ENCODE results near the gene GNAL.
"Not testable (repeated sequence)": the region's sequence is repeated elsewhere in the genome, so short reads cannot be mapped to it uniquely, and the experiment has no call there.

Gene GNAL

DNA sequence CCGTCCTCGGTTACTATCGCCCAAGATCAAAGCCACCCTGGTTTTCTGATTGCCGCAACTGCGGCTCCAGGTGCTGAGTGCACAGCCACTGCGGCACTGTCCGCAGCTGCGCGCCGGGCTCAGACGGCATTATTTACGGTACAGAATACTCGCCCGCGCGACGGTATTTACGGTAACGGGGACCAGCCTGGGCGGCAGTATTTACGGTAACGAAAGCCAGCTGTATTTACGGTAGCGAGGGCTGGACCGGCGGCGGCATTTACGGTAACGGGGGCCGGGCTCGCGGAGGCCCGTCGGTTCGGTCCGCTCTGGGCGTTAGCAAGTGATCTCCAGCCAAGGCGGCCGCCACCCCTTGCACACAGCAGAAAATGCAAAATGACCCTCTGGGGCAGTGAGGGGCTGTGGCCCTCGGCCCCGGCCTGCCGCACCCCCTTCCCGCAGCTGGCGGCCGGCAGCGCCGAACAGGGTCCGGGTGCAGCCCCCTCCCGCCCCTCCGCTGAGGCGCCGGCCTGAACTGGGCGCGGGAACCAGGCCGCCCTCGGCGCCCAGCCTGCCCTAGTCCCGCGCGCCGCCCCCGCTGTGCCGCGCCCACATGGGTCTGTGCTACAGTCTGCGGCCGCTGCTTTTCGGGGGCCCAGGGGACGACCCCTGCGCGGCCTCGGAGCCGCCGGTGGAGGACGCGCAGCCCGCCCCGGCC, at the start of gene GNAL:
Gene GNAL, plus strand, starts transcription at position 293 of the 697 bp plus-strand sequence. Its CDS starts 300 bp downstream, at position 593.
- in situ Hi-C loops (cut with MboI; ENCODE audit: low sequenced_read_pairs): no loop called here

DNA sequence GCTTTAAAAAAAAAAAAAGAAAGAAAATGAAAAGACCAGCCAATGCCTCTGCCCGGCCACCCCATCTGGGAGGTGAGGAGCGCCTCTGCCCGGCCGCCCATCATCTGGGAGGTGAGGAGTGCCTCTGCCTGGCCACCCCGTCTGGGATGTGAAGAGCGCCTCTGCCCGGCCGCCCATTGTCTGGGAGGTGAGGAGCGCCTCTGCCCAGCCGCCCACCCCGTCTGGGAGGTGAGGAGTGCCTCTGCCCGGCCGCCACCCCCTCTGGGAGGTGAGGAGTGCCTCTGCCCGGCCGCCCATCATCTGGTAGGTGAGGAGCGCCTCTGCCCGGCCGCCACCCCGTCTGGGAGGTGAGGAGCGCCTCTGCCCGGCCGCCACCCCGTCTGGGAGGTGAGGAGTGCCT, 41.8 kb upstream of the GNAL start:
- in situ Hi-C loops (cut with MboI; ENCODE audit: low sequenced_read_pairs): not testable (repeated sequence)

DNA sequence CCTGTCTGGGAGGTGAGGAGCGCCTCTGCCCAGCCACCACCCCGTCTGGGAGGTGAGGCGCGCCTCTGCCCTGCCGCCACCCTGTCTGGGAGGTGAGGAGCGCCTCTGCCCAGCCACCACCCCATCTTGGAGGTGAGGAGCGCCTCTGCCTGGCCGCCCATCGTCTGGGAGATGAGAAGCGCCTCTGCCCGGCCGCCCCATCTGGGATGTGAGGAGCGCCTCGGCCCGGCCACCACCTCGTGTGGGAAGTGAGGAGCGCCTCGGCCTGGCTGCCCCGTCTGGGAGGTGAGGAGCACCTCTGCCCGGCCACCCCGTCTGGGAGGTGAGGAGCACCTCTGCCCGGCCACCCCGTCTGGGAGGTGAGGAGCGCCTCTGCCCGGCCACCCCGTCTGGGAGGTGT, 41.3 kb upstream of the GNAL start:
- in situ Hi-C loops (cut with MboI; ENCODE audit: low sequenced_read_pairs): not testable (repeated sequence)

DNA sequence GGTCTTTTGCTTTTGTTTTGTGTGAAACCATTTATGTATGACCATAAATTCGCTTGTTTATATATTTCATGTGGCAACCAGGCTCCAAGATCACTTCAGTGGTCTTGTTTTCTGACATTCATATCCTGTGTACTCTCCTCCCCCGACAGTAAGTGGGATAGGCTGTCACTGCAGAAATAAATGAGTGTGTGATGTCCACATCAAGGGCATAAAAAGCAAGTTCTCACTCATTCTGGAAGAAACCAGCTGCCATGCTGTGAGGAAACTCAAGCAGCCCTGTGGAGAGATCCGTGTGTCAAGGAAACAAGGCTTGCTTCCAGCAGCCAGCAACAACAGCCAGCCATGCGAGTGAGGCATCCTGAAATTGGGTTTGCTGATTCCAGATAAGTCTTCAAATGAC, 39.2 kb upstream of the GNAL start:
- in situ Hi-C loops (cut with MboI; ENCODE audit: low sequenced_read_pairs): no loop called here

DNA sequence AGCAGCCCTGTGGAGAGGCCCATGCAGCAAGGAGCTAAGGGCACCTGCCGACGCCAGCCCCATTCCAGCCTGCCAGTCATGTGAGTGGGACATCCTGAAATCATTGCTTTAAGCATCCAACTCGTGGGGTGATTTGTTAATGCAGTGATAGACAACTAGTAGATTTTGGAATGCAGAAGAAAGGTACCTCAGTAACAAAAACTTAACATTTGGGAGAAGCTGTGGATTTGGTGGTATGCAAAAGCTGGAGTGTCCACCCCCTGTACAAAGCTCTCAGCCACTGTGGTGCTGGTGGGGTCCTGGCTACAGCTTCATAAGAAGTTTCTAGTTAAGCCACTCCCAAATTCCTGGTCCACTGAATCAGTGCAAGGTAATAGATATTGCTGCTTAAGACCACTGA, 37.2 kb upstream of the GNAL start:
- in situ Hi-C loops (cut with MboI; ENCODE audit: low sequenced_read_pairs): no loop called here

DNA sequence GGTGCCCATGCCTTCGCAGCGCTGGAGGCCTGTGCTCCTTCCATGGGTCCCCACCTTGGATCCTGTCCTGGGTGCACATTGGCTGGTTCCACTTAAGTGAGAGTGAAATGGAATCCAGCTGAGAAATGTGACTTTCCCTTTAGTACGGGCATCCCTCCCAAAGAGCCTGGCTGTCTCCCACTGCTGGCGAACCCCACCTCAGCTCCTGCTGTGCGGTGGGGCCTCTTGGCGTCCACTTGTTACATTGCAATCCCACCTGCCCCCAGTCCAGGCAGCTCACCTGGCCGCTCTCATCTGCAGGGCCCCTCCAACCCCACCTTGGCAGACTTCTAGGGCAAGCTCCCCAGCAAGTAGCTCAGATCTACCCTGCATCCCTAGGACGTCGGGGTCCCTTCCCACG, 35.5 kb upstream of the GNAL start:
- in situ Hi-C loops (cut with MboI; ENCODE audit: low sequenced_read_pairs): no loop called here

DNA sequence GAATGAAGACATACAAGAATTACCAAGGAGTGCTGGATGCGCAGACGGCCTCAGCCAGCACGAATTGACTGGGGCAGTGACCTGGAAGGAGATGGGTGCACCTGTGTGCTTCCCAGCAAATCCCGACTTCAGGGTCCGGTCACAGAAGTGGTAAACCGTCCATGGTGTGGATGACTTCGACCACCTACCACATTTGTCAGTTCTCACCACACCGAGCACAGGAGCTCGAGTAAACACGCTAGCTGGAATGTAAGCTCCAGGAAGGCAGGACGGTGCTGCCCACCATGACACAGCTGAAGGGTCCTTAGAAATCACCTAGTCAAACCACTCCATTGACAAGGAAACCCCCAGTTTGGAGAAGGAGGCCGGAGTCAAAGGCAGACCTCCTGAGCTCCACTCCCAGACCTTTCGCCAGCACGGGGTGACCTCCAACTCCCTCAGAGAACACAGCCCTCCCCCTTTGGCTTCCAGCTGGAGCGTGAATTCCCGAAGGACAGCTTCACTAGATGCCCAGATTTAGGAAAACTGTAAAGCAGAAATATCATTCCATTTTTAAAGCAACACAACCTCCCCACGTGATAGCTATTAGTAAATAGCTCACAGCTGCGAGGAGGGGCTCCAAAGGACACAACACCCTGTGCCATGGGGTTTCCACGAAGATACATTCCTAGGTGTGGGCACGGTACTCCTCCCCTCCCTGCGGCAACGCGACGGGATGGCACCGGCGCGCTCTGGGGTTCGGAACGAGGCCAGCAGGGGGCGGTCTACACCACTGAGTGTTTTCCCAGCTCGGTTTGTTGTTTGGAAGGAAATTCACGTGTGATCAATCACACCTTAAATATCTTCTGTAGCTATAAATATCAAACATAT, 34.1 kb upstream of the GNAL start:
- in situ Hi-C loops (cut with MboI; ENCODE audit: low sequenced_read_pairs): no loop called here

DNA sequence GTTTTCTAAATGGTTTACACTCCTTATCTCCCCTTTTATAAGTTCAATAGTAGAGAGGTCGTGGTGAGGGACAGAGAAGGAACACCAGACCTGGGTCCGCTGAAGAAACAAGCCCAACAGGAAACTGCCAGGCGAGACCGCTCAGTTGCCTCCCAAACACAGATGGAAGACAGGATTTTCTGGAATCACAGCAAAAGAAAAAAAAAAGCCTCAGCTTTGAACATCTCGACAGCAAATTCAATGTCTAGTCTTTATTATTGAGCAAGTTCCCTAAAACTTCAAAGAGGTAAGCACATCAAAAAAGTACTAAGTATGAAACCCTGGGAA, 33.5 kb upstream of the GNAL start:
- in situ Hi-C loops (cut with MboI; ENCODE audit: low sequenced_read_pairs): no loop called here

DNA sequence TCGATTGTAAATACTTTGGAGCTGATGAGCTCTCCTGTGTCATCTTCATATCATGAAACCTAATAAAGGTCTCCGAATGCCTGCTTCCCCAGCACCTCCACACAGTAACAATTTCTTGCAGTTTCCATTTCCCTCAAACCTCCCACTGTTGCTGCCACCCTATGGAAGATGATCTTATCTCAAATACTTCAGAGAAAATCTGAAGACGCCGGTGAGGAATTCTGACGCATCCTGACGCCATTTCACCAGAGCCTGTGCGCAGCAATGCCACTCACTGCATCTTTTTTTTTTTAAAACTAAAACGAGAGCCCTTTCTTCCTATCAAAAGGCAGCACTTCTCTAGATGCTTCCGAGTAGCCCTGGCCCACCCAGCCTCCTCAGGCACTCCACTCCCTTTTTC, 31.9 kb upstream of the GNAL start:
- in situ Hi-C loops (cut with MboI; ENCODE audit: low sequenced_read_pairs): no loop called here

DNA sequence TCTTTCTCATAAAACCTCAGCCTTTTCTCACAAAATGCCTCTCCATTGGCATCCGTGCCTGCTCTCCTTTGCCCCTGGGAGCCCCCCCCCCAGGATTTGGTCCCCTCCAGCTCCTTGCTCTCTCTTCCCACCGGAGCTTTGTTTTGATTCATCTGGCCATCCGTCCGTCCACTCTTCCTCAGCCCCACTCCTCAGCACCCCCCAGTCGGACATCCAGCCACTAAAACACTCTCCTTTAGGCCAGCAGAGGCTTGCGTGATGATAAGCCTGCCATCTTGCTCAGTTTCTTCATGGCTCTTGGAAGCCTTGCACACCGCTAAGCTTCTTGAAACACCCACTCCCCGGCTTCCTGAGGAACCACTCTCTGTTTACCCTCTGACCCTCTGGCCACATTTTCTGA, 31.5 kb upstream of the GNAL start:
- in situ Hi-C loops (cut with MboI; ENCODE audit: low sequenced_read_pairs): no loop called here

DNA sequence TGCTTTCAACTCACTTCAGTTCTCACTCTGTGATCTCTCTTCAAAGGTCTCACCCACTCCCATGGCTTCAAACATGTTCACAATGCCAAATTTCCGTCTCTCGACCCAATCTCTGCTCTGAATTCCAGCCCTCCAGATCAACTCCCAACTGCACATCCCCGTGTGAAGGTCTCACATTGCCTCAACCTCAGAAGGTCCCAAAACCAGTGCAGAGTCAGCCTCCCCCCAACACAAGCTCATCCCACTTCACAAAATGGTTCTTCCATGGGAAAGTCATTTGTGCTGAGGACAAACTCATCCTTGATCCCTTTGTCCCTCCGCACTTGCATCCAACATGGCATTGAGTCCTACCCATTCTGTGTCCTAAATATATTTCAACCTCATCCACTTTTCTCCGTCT, 31.0 kb upstream of the GNAL start:
- in situ Hi-C loops (cut with MboI; ENCODE audit: low sequenced_read_pairs): no loop called here

DNA sequence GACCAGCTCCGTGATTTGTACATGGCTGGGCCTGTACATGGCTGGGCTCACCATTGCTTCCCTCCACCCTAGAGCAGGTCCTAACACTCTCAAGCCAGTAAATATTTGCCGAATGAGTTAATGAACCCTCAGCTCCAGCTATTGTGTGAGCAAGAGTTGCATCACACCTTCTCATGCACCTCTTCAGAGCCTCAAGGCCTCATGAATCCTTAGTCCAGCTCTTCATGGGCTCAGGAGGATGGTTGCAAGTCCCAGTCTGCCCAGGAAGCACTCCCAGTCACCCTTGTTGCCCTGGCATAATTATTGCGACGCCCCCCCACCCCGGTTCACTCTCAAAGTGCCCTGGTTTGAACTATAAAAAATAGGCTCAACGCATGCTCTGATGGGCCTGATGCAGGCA, 30.1 kb upstream of the GNAL start:
- in situ Hi-C loops (cut with MboI; ENCODE audit: low sequenced_read_pairs): no loop called here

DNA sequence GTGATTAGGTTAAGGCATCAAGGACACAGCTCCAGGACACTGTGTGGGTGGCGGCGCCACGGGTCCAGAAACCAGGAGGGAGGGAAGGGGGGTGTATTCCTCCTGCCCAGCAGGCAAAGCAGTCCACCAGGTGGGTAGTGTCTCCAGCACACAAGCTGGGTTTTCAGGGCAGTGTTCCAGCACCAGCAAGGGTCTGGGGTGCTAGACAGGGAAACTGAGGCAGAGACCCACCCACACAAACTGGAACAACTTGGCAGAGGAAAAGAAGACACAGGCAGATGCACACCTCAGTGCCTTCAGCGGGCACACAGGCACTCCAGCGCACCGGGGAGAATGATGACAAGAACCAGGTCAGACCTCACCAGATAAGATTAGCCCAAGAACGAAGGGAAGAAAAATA, 28.4 kb upstream of the GNAL start:
- in situ Hi-C loops (cut with MboI; ENCODE audit: low sequenced_read_pairs): no loop called here

DNA sequence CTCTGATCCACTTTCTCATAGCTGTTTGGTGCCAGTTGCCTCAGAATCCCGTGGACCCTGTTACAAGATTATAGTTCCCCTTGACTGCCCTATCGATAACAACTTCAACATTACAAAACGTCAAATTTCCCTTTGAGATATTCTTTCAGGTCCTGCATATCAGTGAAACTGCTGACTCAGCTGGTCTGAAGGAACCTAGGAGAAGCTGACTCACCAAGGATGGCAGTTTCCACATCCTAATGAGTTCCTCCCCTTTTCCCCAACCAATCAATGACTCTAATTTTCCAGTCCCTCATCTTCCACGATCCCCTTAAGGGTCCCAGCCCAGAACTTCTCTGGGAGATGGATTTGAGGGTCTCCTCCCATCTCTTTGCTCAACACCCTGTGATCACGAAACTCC, 27.6 kb upstream of the GNAL start:
- in situ Hi-C loops (cut with MboI; ENCODE audit: low sequenced_read_pairs): no loop called here

DNA sequence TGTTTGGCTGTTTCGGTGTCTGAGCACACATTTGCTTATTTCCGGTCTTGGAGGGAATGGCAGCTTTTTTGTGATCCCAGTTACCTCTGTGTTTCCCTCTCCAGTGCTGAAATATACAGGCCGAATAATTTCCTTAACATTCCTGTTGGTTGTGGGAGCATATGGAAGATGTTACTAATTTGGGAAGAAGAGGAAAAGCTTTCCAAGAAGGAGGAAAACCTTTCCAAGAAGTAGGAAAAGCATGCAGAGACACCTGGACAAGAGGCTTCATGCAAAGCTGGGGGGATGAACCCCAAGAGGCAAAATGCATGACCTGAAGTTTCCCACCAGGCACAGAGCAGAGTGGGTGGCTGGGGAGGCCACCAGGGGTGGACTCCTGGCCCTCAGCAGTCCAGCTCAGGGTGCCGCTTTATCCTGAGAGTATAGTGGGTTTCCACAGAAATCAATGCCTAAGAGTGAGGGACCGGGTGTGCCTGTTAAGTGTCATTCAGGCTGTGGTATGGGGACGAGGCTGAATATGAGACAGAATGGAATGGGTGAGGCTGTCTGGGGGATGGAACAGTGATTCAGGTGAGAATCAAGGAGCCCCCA, 25.5 kb upstream of the GNAL start:
- in situ Hi-C loops (cut with MboI; ENCODE audit: low sequenced_read_pairs): no loop called here

DNA sequence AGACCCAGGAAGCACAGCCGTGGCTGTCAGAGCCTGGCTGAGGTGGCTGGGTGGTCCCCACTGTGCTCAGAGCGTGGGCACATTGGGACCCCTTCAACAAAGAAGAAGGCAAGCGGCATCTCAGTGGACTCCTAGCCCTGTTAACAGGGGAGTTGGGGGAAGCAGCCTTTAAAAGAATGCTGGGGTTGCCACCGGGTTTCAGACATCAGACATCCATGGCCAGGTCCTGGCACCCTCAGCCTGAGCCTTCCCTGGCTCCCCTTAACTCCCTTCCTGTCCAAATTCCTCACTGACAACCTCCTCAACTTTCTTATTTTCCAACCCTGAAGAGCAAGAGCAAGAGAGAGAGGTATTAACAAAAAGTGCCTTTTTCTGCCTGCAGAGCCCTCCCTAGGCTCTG, 24.8 kb upstream of the GNAL start:
- in situ Hi-C loops (cut with MboI; ENCODE audit: low sequenced_read_pairs): no loop called here

DNA sequence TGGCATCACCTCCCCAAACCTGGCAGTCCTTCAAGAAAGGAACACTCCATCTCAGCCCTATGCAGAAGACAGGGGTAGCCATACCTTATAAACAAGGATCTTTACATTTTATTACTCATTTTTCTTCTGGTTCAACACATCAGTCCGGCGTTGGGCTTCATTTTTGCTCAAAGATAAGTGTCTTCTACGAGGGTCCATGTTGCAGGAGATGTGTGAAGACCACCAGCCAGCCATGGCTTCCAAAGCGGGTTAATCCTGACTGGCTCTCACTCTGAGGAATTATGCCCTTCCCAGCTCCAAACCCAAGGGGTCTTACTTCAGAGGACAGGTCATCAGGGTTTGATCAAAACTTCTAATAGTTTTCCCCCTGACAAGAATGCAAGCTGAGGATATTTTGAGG, 23.9 kb upstream of the GNAL start:
- in situ Hi-C loops (cut with MboI; ENCODE audit: low sequenced_read_pairs): no loop called here

DNA sequence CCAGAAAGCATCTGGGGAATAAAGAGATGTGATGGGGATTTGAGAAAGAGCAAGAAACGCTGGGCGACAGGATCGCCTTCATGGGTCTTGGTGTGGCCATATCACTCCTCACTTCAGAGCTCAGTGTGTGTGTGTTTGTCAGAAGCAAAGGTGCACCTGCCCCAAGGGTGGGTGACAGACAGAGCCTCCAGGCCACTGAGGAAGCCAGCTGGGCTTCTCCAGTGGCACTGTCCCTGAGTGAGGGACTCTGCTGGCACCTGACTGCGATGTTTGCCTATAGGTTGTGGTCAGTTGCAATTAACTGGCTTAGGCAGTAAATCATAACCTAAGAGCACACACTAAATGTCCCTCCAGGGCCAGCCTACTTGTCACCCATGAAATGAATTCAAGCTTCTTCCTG, 23.5 kb upstream of the GNAL start:
- in situ Hi-C loops (cut with MboI; ENCODE audit: low sequenced_read_pairs): no loop called here

DNA sequence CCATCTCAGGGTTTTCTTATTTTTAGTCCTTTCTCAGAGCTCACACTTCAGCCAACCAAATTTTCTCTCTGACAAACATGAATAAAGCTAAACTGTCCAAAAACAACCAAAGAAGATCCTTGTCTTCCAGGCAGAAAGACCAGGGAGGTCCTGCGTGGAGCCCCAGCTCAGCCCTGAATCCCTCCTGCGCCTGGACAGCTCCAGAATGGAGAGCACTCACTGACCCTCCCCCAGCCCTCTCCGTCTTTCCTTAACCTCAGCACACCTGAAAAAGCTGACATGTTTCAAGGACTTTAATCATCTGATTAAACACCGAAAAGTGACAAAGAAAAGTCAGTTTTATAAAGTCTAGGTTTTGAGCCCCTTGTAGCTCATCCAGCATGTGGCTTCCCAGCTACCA, 22.9 kb upstream of the GNAL start:
- in situ Hi-C loops (cut with MboI; ENCODE audit: low sequenced_read_pairs): no loop called here

DNA sequence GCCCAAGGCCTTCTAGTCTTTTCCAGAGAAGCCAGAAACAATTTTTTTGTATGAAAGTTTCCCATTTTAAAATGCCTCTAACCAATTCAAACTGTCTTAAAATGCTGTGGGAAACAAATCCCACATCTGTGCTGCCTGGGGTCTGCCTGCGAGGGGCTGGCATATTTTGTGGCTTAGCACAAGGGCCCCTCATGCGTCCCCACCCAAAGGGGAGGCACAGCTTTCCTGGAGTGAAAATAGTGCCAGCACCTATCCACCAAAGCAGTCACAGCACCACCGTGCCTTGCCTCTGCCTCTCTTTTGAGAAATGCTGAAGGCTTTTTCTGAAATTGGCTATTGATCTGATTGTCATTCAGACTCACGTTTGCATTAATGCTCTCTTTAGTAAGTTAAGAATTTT, 22.2 kb upstream of the GNAL start:
- in situ Hi-C loops (cut with MboI; ENCODE audit: low sequenced_read_pairs): no loop called here

DNA sequence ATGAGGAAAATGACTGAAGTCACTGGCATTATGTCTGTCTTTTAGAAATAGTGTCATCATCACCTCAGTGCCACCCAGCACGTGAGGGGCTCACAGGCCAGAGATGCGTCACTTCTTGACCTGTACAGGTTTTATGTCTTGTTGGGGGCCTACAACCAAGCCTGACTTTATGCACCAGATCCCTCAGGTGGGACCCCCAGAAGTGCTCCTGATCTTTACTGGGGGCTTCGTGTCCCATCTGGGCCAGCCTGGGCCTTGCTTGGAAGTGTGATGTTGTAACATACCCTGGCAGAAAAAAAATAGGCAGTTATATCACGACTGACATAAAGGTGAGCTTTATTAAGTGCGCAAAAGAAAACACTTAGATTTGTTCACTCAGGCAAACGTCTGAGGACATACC, 21.5 kb upstream of the GNAL start:
- in situ Hi-C loops (cut with MboI; ENCODE audit: low sequenced_read_pairs): no loop called here

DNA sequence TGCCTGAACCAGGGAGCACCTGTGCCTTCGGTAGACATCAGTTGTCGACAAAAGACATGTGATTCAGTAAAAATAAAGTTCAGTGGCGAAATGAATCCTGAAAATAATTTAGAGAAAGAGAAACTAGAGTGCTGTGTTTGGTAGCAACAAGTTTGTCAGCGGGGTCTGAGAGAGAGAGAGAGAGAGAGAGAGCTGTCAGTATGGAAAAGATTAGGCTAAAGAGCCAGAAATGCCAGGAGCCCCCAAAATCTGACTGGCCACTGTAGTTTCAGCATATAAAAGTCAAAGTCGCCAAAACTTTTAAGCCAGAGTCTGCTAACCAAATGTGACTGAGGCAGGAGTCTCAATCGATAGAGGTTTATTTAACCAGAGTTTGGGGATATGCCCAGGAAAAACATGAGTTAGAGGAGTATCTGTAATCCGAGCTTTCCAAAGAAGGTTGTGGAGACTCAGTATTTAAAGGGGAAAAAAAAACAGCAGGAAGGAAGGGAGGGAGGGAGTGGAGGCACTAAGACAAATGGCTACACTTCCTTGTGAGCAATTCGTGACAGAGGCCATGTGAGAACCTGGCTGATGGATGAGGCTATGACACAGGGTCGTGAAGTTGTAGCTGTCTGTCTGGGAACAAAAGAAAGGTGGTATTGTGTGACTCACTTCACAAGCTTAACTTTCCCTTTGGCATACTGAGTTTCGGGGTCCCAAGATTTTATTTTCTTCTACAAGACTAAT, 20.5 kb upstream of the GNAL start:
- in situ Hi-C loops (cut with MboI; ENCODE audit: low sequenced_read_pairs): no loop called here

Measured in HL-60/S4 treated with retinoic acid at 250 ng/mL for 4 days and 3 days (cell line).